ENCODE data around the gene CST6.
A peak's percentile ranks its signal among the peaks of the same experiment; 100 is the strongest.

The CST6 gene

DNA sequence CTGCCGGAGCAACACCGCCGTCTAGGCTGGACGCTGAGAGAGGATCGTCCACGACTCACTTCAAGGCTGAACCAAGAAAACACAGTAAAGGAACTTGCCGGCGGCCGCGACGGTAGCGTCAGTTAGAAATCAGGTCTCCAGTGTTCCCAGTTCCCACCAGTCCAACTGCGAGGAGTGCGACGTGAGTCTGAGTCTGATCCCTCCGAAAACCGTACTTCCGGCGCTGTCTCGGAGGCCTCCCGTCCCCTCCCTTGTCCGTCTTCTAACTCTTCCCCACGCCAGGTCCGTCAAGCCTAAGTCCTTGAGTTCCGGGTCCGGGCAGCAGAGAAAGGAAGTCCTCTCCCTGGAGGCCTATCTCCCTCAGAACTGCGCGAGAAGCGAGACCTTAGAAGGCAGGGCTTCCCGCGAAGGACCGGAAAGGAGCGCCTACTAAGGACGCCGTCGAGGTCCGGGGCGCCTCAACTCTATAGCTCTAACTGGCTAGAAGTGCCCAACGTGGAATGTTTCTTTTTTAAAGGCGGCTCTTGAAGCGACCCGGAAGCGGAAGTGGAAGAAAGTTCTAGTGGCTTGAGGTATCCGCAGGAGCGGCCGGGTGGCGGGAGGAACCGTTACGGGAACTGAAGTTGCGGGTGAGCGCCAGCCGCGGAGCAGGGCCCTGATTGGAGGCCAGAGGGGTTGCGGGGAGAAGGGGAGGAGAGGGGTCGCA is 9.7 kb upstream of the CST6 start, which contains the start of the genes BANF1 and EIF1AD:
BANF1 (plus strand) TSS at position 562 of the 706 bp plus-strand sequence. CDS start 748 bp downstream, outside the sequence.
EIF1AD (minus strand) TSS at position 216 of the 706 bp plus-strand sequence. CDS start 1,768 bp downstream, outside the sequence.
- no peaks in the 10 kb centered on the region for H3K27me3 ChIP-seq (ENCODE audit: insufficient read depth, poor library complexity, severe bottlenecking)
- peaks cover 60% of the 10 kb centered on the region for H3K36me3 ChIP-seq (ENCODE audit: low read depth)
- H3K4me1 ChIP-seq (ENCODE audit: insufficient read depth, poor library complexity, severe bottlenecking) = peaks cover 6% of the 10 kb centered on the region
- H3K9me3 ChIP-seq (ENCODE audit: severe bottlenecking) = no peaks in the 10 kb centered on the region
- ATAC-seq (ENCODE audit: low read depth) = peak; percentile 89
- peak; percentile 94 for DNase-seq (ENCODE audit: low spot score)
- TF ChIP-seq CTCF (IDR thresholded peaks at IDR 0.05; ENCODE audit: poor library complexity, severe bottlenecking) = no peak
- peak within 1 kb of the TSS; percentile 69 for H3K4me3 ChIP-seq (ENCODE audit: severe bottlenecking)
- peak within 1 kb of the TSS; percentile 80 for H3K27ac ChIP-seq (ENCODE audit: poor library complexity, severe bottlenecking)

GRCh38 chr11:66002648-66003225 is 9.1 kb upstream of the CST6 start:
- ATAC-seq (ENCODE audit: low read depth) = peak; percentile 52
- H3K4me1 ChIP-seq (ENCODE audit: insufficient read depth, poor library complexity, severe bottlenecking) = peaks cover 6% of the 10 kb centered on the region
- H3K27me3 ChIP-seq (ENCODE audit: insufficient read depth, poor library complexity, severe bottlenecking) = no peaks in the 10 kb centered on the region
- H3K9me3 ChIP-seq (ENCODE audit: severe bottlenecking) = no peaks in the 10 kb centered on the region
- H3K27ac ChIP-seq (ENCODE audit: poor library complexity, severe bottlenecking) = peak overlapping the region; percentile 80
- peak overlapping the region; percentile 69 for H3K4me3 ChIP-seq (ENCODE audit: severe bottlenecking)
- peaks cover 54% of the 10 kb centered on the region for H3K36me3 ChIP-seq (ENCODE audit: low read depth)
- no peak for DNase-seq (ENCODE audit: low spot score)
- peak; percentile 25 for TF ChIP-seq CTCF (IDR thresholded peaks at IDR 0.05; ENCODE audit: poor library complexity, severe bottlenecking)

- Histone ChIP-seq H3K27ac (ENCODE audit: poor library complexity, severe bottlenecking) (peak overlapping the region; percentile 80), H3K4me1 (ENCODE audit: insufficient read depth, poor library complexity, severe bottlenecking) (peaks cover 9% of the 10 kb centered on the region)
These were observed 8.5 kb upstream of the CST6 start for GRCh38 chr11:66003291-66003690.

DNA sequence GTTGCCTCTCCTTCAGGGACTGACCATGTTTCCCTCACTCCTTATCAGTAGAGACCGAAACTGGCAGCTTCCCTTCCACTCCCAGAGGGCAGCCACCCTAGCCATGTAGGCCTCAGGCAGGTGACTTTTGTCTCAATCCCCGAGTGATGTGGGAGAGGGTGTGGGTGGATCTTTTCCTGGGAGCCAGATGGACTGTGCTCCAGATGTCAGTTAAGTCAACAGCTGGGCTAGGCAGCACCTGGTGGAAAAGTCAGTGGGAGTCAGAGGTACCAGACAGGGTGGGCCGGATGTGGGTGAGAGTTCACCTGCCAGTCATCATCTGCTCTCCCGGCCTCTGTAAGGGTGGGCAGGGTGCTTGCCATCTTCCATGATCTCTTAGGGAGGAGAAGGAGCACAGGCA is 7.6 kb upstream of the CST6 start:
- H3K36me3 ChIP-seq (ENCODE audit: low read depth) = peaks cover 41% of the 10 kb centered on the region
- H3K27ac ChIP-seq (ENCODE audit: poor library complexity, severe bottlenecking) = no peak overlapping the region
- H3K4me3 ChIP-seq (ENCODE audit: severe bottlenecking) = no peak overlapping the region
- H3K27me3 ChIP-seq (ENCODE audit: insufficient read depth, poor library complexity, severe bottlenecking) = no peaks in the 10 kb centered on the region
- DNase-seq (ENCODE audit: low spot score) = no peak
- TF ChIP-seq CTCF (IDR thresholded peaks at IDR 0.05; ENCODE audit: poor library complexity, severe bottlenecking) = no peak
- ATAC-seq (ENCODE audit: low read depth) = no peak
- H3K9me3 ChIP-seq (ENCODE audit: severe bottlenecking) = no peaks in the 10 kb centered on the region
- peaks cover 17% of the 10 kb centered on the region for H3K4me1 ChIP-seq (ENCODE audit: insufficient read depth, poor library complexity, severe bottlenecking)

More at GRCh38 chr11:66003291-66003690, 8.5 kb upstream of the CST6 start:
- DNase-seq (ENCODE audit: low spot score) = no peak
- Histone ChIP-seq H3K27me3 (ENCODE audit: insufficient read depth, poor library complexity, severe bottlenecking) (no peaks in the 10 kb centered on the region), H3K4me3 (ENCODE audit: severe bottlenecking) (peak overlapping the region; percentile 69), H3K9me3 (ENCODE audit: severe bottlenecking) (no peaks in the 10 kb centered on the region), H3K36me3 (ENCODE audit: low read depth) (peaks cover 50% of the 10 kb centered on the region)
- no peak for ATAC-seq (ENCODE audit: low read depth)
- no peak for TF ChIP-seq CTCF (IDR thresholded peaks at IDR 0.05; ENCODE audit: poor library complexity, severe bottlenecking)
